ENCODE measurements around the gene FMC1.
"Not testable (repeated sequence)": the region's sequence is repeated elsewhere in the genome, so short reads cannot be mapped to it uniquely, and the experiment has no call there.

Gene FMC1

DNA sequence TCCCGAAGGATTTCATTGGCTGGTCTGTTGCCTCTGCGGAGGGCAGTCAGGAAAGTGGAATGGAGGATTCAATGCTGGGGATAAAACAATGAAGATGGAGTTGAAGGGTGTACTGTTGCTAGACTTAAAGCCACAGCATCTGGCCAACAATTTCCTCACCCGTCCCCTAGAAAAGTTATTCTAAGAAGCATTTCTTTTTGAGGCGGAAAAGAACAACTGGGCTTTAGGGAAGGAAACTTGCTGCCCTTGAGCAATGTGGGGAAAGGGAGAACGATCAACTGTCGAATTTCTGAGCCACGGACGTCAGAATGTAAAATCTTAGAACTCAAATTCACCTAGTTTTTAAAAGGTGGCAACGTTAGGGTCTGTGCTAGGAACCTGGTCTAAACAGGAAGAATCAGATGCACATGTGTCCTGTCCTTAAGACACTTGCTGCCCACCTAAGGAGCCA, 664 bp downstream of the FMC1 start:
- no peak for DNase-seq

DNA sequence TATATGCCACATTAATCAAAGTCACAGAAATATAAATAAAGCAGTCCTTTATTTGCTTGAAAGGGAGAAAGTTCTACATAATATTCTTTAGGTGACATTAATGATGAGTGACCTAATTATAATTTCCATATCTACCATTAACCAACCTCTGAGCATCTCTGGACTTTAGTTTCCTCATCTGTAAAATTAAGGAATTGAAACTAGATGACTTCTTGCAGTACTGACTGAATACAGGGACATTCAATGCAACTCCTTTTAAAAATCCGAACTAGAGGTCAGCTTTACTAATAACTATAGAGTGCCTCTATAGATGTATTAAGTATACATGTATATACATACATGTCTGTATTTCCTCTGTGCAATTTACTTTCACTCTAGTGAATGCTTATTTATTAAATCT, 3.9 kb downstream of the FMC1 start:
- DNase-seq: no peak

GRCh38 chr7:139351027-139351426, 9.9 kb downstream of the FMC1 start:
- DNase-seq: no peak

DNA sequence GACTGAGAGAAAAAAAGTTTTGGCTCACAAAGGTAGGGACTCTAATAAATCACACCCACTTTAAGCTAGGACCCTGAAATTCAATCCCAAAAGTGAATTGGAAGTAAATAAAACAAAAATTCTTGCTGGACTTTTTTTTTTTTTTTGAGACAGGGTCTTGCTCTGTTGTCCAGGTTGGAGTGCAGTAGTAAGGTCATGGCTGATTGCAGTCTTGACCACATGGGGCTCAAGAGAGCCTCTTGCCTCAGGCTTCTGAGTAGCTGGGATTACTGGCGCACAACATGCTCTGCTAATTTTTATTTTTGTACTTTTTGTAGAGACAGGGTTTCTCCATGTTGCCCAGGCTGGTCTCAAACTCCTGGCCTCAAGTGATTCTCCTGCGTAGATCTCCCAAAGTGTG, 13.6 kb downstream of the FMC1 start:
- no peak for DNase-seq

GRCh38 chr7:139355320-139355719, 14.2 kb downstream of the FMC1 start:
- DNase-seq: no peak

DNA sequence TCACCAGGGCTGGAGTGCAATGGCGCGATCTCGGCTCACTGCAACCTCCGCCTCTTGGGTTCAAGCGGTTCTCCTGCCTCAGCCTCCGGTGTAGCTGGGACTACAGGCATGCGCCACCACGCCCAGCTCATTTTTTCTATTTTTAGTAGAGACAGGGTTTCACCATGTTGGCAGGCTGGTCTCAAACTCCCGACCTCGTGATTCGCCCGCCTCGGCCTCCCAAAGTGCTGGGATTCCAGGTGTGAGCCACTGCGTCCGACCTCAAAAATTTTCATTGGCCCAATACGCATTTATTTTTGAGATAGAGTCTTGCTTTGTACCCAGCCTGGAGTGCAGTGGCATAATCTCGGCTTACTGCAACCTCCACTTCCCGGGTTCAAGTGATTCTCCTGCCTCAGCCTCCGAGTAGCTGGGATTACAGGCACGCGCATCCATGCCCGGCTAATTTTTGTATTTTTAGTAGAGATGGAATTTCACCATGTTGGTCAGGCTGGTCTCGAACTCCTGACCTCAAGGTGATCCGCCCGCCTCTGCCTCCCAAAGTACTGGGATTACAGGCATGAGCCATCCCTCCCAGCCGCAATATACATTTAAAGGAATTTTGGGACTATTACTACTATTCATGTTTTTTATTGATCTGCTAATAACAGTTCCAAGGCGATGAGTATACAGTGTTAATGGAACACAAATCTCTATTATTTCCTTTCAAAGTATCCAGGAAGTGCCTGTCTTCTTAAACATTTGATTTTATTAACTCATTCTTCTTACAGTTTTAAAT, 16.8 kb downstream of the FMC1 start:
- DNase-seq: not testable (repeated sequence)

- no peak for DNase-seq
Measured at GRCh38 chr7:139358541-139359365, 17.6 kb downstream of the FMC1 start.

- DNase-seq: peak; percentile 98
Measured at GRCh38 chr7:139359366-139360209, 18.5 kb downstream of the FMC1 start, which contains the start of gene LUC7L2. Gene LUC7L2 (plus strand): TSS chr7:139359894. CDS start chr7:139360262, 368 bp downstream.

GRCh38 chr7:139360210-139360947, 19.2 kb downstream of the FMC1 start:
- peak; percentile 93 for DNase-seq

GRCh38 chr7:139360948-139361307, 19.8 kb downstream of the FMC1 start:
- no peak for DNase-seq

- no peak for DNase-seq
Measured at GRCh38 chr7:139361523-139361922, 20.4 kb downstream of the FMC1 start.

DNA sequence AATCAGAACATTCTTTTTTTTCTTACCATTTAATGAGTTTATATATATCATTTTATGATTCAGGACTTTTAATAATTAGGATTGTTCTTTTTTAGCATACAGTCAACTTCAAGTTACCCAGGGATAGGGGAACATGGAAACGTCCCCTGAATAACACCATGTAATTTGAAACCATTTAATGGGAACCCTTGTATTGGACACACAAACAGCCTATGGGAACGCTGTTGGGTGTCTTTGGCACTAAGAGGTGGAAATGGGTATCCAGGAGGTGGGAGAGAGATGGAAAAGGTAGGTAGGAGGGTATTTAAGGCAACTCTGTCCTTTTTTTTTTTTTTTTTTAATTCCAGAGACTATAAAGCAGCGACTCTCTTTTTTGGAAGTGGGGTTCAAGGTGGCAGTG, 21.2 kb downstream of the FMC1 start:
- DNase-seq: no peak

GRCh38 chr7:139362981-139363380, 21.8 kb downstream of the FMC1 start:
- no peak for DNase-seq

DNA sequence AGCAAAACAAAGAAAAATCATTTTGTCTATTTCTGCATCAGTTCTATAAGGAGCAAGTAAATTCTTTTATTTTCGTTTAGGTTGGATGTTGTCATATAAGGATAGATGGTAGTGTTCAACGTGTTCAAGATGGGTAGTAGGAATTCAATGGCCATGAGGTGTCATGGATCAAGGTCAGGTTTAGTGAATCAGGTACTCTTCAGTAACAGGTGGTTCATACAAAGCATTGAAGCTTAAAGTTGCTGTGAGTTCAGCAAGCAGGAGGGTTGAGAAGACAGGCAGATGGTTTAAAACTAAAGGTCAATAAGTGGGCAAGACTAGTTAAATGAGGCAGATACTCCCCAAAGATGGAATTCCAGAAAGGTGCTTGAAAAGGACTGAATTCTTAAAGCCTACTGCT, 24.2 kb downstream of the FMC1 start:
- no peak for DNase-seq

- no peak for DNase-seq
Measured at GRCh38 chr7:139366400-139366799, 25.3 kb downstream of the FMC1 start.

DNA sequence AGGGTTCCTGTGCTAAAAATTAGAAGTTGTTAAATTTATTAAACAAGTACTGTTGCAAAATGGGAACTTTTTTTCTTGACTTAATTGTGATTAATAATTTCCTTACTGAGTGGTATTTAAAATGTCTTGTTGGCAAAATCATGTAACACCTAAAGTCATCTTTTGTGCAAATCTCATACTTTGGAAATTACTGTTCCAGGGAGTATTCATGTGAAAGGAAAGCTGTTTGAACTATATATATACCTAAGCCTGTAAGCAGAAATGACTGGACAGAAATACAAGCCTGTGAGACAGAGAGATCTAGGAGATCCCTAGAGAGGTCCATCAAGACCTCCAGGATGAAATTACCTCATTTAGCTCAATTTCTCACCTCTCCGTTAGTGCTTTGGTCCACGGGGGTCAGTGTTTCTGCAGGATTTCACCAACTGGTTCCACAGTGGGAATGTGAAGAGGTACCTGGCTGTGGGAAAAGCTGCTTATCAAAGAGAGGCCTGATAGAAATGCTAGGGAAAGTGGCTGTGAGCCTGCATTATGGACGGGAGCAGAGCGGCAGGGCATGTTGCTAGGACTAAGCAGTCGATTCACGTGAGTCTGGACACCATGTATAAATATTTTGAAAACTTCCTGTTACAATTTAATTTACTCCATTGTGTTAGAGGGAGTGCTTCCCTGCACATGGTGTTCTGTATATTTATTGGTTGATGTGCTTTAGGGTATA, 26.5 kb downstream of the FMC1 start:
- DNase-seq: no peak

GRCh38 chr7:139370301-139370942, 29.3 kb downstream of the FMC1 start:
- no peak for DNase-seq

DNA sequence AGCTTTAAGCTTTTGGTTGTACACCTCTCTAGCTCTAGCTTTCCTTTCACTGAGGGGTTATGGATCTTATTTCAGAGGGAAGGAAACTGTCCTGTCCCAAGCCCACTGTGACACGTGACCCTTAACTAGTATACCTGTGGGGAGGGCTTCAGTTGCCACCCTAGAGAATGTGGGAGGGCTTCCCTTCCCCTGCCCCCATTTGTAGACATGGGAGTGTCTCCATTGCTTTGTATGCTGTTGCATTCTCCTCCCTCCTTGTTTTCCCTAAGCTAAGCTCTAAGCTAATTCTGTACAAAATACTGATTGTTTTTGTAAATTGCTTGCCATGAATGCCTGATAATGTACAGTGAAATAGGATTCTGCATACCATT, 29.8 kb downstream of the FMC1 start:
- no peak for DNase-seq

DNA sequence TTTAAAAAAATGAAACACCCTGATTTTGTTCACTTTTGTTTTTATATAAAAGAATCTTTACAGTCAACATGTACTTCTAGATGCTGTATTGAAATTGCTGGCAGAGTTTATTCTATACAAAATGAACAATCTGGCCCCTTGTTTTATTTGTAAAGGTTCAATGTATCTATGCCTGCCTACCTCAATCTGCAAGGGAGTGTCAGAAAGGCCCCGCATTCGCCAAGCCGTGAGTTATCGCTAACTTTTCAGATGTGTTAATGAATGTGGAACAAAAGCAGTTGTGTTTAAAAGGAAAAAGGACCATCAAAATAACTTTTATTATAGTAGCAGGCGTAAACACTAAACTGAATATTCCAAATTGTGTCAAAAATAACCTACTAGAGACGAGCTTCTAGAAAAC, 33.1 kb downstream of the FMC1 start:
- no peak for DNase-seq

- no peak for DNase-seq
Measured at GRCh38 chr7:139382439-139382838, 41.3 kb downstream of the FMC1 start.

DNA sequence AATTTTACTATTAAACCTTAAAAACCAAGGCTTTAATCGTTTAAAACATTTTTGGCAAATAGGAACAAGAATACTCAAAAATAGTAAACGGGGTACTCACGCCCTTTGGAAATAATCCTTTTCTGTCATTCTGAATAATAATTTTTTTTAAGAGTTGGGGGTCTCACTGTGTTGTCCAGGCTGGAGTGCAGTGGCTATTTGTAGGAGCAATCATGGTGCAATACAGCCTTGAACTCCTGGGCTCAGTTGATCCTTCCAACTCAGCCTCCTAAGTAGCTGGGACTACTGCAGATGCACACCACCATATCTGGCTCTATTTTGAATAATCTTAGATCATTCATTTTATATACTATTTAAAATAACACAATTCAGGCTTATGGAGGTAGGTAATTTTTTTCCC, 43.5 kb downstream of the FMC1 start:
- no peak for DNase-seq
